LNCaP clone FGC (cell line): ENCODE measurements around the gene ANO2.
A peak's percentile ranks its signal among the peaks of the same experiment; 100 is the strongest.
"Not testable (repeated sequence)": the region's sequence is repeated elsewhere in the genome, so short reads cannot be mapped to it uniquely, and the experiment has no call there.

ENCODE experiments used
- DNase-seq: peaks from one replicate; pipeline ENCODE4 v3.0.0-alpha.2; 2011; ENCODE audit warnings: low read depth
- H3K4me3 ChIP-seq: 2 replicates; pipeline ENCODE4 v1.5.1; 2011; ENCODE audit warnings: mild to moderate bottlenecking, low read depth, low read length, control low read depth
- TF ChIP-seq, protein P1 (sequence below): IDR thresholded peaks from 2 replicates; pipeline ENCODE4 v1.5.1; 2012; ENCODE audit warnings: mild to moderate bottlenecking; ENCODE audit not compliant: control insufficient read depth, insufficient read depth; ENCODE audit errors: extremely low read depth

The ANO2 gene

DNA sequence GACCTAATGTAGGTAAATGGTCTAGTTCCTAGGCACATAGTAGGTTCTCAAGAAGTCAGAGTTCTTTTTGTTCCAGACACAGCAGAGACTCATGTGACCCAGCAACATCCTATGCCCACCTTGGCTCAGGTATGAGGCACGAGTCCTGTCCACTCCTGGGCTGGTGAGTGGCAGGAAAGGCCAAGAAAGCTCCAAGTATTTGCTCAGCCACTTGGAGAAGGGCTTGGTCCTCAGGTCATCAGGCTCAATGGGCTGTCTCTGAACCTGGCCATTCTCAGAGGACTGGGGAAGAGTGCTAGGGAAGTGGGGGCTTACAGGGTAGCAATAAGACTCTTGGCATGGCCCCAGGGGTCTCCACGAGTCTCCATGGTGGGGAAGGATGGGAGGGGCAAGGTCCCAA lies 260.1 kb downstream of the ANO2 start:
- no peak overlapping the region for H3K4me3 ChIP-seq
- no peak for DNase-seq
- TF ChIP-seq, protein P1, sequence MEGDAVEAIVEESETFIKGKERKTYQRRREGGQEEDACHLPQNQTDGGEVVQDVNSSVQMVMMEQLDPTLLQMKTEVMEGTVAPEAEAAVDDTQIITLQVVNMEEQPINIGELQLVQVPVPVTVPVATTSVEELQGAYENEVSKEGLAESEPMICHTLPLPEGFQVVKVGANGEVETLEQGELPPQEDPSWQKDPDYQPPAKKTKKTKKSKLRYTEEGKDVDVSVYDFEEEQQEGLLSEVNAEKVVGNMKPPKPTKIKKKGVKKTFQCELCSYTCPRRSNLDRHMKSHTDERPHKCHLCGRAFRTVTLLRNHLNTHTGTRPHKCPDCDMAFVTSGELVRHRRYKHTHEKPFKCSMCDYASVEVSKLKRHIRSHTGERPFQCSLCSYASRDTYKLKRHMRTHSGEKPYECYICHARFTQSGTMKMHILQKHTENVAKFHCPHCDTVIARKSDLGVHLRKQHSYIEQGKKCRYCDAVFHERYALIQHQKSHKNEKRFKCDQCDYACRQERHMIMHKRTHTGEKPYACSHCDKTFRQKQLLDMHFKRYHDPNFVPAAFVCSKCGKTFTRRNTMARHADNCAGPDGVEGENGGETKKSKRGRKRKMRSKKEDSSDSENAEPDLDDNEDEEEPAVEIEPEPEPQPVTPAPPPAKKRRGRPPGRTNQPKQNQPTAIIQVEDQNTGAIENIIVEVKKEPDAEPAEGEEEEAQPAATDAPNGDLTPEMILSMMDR = no peak

DNA sequence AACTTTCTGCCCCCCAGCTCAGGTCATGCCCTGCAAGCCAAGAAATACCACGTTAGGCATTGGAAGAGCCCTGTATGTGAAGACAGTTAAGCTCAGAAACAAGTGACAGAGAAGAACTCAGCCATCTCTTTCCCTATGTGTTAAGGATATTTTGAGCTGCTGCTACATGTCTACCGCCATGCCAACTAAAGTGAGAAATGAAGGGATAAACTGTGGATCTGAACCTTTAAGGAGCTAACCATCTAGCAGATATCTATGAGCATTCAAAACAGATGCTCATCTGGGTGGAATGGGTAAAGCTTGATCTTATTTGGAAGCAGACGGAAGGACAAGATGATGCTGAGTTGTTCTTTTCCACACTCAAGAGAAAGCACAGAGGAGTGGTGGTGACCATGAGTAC lies 262.5 kb downstream of the ANO2 start:
- H3K4me3 ChIP-seq = no peak overlapping the region
- TF ChIP-seq, protein P1 = no peak
- no peak for DNase-seq

GRCh38 chr12:5678176-5678575 lies 266.9 kb downstream of the ANO2 start:
- DNase-seq = no peak
- TF ChIP-seq, protein P1 = no peak
- no peak overlapping the region for H3K4me3 ChIP-seq

DNA sequence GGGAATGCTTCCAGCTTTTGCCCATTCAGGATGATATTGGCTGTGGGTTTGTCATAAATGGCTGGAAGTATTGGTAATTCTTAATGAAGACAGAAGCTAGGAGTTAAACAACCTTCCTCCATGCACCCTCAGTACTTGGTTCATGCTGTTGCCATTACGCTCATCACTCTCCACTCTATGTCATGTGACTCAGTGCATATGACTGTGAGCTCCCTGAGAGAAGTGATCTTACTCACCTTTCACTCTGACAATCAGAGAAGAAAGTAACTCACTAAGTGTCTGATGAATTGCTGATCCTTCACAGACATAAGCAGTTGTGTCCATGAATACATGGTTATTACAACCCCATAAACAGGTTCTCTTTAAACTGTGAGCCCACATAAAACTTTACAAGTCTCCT lies 275.4 kb downstream of the ANO2 start:
- not testable (repeated sequence) for H3K4me3 ChIP-seq
- peak; percentile 26 for DNase-seq

DNA sequence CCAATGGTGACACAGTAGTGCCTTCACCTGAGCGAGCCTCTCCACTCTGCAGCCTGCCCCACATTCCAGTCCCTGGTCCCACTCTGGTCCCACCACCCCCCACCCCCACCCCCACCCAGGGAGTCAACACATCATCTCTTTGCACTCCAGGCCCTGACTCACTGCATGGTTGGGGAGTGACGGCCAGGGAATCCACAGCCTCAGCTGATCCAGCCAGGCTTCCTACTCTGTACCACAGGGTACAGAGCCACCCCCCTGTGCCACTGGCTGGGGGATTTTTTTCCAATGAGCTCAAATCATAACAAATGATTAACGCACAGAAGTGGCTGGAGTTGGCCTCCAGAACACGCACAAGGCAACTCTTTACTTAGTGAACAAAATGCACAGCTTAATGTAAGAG lies 279.4 kb downstream of the ANO2 start:
- DNase-seq = no peak
- no peak overlapping the region for H3K4me3 ChIP-seq
- TF ChIP-seq, protein P1 = no peak

DNA sequence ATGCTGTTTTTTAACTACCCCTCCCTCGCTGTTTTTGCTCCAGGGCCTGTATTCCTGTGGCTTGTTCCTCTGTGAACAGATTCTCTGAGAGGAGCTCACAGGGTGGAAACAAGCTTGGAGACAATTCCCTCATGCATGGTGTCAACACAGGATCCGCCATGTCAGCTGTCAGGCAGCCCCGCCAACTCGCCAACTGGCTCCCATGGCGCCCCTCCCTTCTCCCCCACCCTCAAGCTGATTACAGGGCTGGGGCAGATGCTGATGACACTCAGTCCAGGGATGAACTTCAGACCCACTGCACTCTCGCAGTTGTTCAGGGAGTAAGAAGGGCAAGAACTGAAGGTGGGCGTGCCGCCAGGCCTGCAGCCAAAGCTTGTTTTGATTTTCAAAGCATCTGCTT lies 283.2 kb downstream of the ANO2 start:
- TF ChIP-seq, protein P1 = no peak
- DNase-seq = no peak
- H3K4me3 ChIP-seq = no peak overlapping the region

DNA sequence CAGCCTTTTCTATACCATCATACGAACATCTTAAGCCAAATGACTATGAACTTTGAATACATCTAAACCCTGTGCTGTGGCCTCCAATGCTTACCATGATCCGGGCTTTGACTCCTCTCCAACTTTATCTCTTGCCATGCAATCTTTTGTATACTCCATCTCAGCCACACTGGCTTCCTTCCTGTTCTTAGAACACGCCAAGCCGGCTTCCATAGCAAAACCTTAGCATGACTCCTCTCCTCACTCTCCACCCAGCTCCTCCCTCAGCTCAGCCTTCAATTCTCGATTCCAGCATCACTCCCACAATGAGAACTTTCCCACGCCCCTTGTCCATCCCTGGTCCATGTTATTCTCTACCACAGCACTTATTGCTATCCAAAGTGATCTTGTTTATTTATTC lies 284.8 kb downstream of the ANO2 start:
- no peak overlapping the region for H3K4me3 ChIP-seq
- no peak for DNase-seq
- TF ChIP-seq, protein P1 = no peak

GRCh38 chr12:5658339-5658941 lies 286.6 kb downstream of the ANO2 start:
- DNase-seq, H3K4me3 ChIP-seq: not testable (repeated sequence)
